GM21723 (cell line): ENCODE results near the gene TEX53.

Experiments used
- ATAC-seq: cut with Tn5 transposase; IDR thresholded peaks from one replicate; pipeline ENCODE4 v1.9.1; 2021; ENCODE audit warnings: mild to moderate bottlenecking, moderate library complexity; ENCODE audit not compliant: unreplicated experiment

TEX53 gene

DNA sequence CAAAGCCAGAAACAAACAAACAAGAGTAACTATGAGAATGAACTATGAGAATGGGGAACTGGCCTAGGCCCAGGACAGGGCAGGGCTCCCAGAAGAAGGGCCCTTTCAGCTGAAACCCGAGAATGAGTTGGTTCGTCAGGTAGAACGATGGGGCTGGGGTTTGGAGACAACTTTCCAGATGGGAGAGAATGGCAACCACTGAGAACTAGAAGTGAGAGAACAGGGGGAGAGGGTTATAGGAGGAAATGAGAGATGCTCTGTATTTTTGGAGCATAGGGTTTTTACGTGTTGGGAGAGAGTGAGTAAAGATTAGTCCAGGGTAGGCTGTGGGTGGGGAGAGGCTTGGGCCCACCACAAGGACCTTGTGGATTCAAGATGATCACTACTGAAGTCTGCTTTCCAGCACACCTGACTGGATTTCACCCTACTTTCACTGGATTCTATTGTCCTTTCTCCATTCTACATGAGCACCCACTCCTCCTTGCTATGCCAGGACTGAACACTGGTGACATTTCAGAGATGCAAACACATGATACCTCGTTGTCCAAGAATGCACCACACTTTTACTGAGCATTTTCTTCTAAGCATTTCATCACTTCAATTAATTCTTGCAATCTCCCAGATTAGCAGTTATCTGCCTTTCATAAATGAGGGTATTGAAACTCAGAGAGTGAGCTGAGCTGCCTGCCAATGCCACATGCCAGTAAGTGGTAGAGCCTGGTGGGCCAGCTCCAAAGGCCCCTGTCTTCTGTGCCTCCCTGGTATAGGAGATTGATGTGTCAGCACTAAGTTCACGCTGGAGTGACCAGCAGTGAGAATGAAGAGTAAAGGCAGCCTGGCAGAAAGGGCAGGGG is 49.7 kb downstream of the TEX53 start:
- ATAC-seq = peak; percentile 49

DNA sequence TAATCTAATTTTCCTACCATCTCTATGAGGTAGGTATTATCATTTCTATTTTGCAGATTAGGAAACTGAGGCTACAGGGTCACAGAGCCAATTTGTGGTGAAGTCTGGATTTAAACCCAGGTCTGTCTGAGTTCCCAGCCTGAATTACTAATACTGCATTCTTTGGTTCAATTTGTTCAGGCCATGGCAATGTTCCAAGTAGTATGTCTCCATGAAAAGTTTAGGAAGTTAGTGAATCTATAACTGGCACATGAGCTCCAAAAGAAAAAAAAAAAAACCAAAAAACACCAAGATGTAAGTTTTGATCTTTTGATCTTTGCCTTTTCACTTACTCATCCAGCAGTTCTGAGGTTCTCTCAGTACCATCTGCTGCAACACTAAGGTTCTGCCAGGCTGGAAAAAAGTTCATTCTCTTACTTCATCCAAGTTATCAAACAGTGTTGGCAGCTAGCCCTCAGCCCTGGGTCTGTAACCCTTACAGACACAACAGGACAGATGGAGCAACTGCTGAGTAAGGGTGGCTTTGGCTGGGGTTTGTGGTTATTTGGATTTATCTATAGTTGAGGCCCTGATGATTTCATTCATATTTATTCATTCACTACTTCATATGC is 50.9 kb downstream of the TEX53 start:
- ATAC-seq = no peak
